GM18858 (cell line): Measurements from ENCODE around the gene TRIP11.

ENCODE experiments used
- ATAC-seq: cut with Tn5 transposase; IDR thresholded peaks from one replicate; pipeline ENCODE4 v1.9.1; 2021; ENCODE audit not compliant: unreplicated experiment

TRIP11 gene

DNA sequence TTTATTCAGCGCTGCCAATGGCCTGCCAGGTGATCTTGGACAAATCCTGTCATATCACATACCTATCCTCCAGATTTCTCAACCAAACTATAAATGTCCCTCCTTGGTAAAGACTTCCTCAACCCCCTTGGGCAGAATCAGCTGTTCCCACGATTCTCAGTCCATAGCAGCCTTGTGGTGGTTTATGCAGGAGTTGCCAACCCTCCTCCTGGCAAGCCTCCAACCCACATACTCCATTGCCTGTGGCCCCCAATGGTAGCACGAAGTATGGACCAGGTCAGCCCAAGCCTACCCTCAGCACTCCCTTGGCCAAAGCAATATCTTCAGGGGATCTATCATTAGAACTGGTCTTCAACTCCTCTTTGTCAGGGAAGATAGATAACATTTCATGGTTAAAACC, 119.3 kb downstream of the TRIP11 start:
- no peak for ATAC-seq

GRCh38 chr14:91919814-91920213, 120.0 kb downstream of the TRIP11 start:
- ATAC-seq: no peak

GRCh38 chr14:91918186-91918883, 121.5 kb downstream of the TRIP11 start:
- ATAC-seq: no peak
